Measurements from ENCODE around the gene PITPNM3. TPM values are rescaled to one million over a fixed set of nuclear protein-coding genes. Genes with fewer than 3 reads are reported as not detected.

The PITPNM3 gene
- polyA plus RNA-seq, 1 donor from 2014 or later: 3.0 TPM

DNA sequence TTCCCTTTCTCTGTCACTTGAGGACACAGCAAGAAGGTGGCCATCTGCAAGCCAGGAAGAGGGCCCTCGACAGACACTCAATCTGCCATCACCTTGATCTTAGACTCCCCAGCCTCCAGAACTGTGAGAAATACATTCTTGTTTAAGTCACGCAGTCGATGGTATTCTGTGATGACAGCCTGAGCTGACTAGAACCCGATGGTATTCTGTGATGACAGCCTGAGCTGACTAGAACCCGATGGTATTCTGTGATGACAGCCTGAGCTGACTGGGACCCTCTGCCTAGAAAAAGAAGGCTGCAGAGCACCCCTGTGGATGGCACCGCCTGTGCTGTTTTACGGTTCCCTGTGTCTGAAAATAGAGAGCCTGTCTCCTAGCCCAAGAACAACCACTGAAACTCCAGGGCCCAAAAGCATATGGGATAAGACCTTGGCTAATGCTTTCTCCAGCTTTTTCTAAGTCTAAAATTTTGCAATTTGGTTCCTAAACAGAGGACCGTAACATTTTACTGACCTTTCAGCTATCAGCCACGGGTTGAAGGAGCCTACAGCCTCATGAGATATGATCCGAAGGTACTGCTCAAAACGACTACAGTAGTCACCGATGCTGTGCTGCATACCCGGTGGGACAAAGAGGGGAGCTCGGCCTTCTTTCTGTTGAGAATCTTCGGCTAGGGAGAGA, 33.1 kb upstream of the PITPNM3 start:
- H3K79me2 ChIP-seq (replicated peaks; ENCODE audit: insufficient read depth, low read length): no peaks in the 10 kb centered on the region
- no peak overlapping the region for H3K4me3 ChIP-seq (ENCODE audit: low read length)
- no peaks in the 10 kb centered on the region for H3K27me3 ChIP-seq (ENCODE audit: insufficient read depth, low read depth, low read length)
- no peak for TF ChIP-seq EZH2 (IDR thresholded peaks at IDR 0.05; ENCODE audit: borderline replicate concordance, insufficient read depth, low read length, poor library complexity, severe bottlenecking)
- TF ChIP-seq, protein P1, sequence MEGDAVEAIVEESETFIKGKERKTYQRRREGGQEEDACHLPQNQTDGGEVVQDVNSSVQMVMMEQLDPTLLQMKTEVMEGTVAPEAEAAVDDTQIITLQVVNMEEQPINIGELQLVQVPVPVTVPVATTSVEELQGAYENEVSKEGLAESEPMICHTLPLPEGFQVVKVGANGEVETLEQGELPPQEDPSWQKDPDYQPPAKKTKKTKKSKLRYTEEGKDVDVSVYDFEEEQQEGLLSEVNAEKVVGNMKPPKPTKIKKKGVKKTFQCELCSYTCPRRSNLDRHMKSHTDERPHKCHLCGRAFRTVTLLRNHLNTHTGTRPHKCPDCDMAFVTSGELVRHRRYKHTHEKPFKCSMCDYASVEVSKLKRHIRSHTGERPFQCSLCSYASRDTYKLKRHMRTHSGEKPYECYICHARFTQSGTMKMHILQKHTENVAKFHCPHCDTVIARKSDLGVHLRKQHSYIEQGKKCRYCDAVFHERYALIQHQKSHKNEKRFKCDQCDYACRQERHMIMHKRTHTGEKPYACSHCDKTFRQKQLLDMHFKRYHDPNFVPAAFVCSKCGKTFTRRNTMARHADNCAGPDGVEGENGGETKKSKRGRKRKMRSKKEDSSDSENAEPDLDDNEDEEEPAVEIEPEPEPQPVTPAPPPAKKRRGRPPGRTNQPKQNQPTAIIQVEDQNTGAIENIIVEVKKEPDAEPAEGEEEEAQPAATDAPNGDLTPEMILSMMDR (IDR thresholded peaks at IDR 0.05; ENCODE audit: poor library complexity, severe bottlenecking): no peak
- TF ChIP-seq RAD21 (conservative IDR thresholded peaks at IDR 0.05): no peak
- TF ChIP-seq TAF1 (IDR thresholded peaks at IDR 0.05; ENCODE audit: low read depth): no peak
- TF ChIP-seq, protein P2, sequence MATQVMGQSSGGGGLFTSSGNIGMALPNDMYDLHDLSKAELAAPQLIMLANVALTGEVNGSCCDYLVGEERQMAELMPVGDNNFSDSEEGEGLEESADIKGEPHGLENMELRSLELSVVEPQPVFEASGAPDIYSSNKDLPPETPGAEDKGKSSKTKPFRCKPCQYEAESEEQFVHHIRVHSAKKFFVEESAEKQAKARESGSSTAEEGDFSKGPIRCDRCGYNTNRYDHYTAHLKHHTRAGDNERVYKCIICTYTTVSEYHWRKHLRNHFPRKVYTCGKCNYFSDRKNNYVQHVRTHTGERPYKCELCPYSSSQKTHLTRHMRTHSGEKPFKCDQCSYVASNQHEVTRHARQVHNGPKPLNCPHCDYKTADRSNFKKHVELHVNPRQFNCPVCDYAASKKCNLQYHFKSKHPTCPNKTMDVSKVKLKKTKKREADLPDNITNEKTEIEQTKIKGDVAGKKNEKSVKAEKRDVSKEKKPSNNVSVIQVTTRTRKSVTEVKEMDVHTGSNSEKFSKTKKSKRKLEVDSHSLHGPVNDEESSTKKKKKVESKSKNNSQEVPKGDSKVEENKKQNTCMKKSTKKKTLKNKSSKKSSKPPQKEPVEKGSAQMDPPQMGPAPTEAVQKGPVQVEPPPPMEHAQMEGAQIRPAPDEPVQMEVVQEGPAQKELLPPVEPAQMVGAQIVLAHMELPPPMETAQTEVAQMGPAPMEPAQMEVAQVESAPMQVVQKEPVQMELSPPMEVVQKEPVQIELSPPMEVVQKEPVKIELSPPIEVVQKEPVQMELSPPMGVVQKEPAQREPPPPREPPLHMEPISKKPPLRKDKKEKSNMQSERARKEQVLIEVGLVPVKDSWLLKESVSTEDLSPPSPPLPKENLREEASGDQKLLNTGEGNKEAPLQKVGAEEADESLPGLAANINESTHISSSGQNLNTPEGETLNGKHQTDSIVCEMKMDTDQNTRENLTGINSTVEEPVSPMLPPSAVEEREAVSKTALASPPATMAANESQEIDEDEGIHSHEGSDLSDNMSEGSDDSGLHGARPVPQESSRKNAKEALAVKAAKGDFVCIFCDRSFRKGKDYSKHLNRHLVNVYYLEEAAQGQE (IDR thresholded peaks at IDR 0.05; ENCODE audit: borderline replicate concordance): no peak
- no peak for TF ChIP-seq EP300 (conservative IDR thresholded peaks at IDR 0.05; ENCODE audit: poor library complexity, severe bottlenecking)
- no peak for TF ChIP-seq SMC3 (conservative IDR thresholded peaks at IDR 0.05; ENCODE audit: poor library complexity)
- no peak for TF ChIP-seq MXI1 (conservative IDR thresholded peaks at IDR 0.05; ENCODE audit: poor library complexity, severe bottlenecking)
- TF ChIP-seq POLR2AphosphoS5 (IDR thresholded peaks at IDR 0.05): no peak
- H3K9me2 ChIP-seq (ENCODE audit: insufficient read depth, low read length): no peaks in the 10 kb centered on the region
- H3K9ac ChIP-seq (ENCODE audit: low read length): no peak overlapping the region
- peaks cover 22% of the 10 kb centered on the region for H3K36me3 ChIP-seq (ENCODE audit: insufficient read depth, low read length)
- H3K9me3 ChIP-seq (ENCODE audit: low read length): peaks cover 5% of the 10 kb centered on the region
- H3K27ac ChIP-seq (ENCODE audit: low read length): no peak overlapping the region
- no peaks in the 10 kb centered on the region for H4K20me1 ChIP-seq (ENCODE audit: insufficient read depth)
- no peaks in the 10 kb centered on the region for H3F3A ChIP-seq (ENCODE audit: insufficient read depth, low read length, poor library complexity, severe bottlenecking)
- no peak overlapping the region for H3K4me2 ChIP-seq (ENCODE audit: low read length)
- H2AFZ ChIP-seq (ENCODE audit: low read depth, low read length): no peak overlapping the region

DNA sequence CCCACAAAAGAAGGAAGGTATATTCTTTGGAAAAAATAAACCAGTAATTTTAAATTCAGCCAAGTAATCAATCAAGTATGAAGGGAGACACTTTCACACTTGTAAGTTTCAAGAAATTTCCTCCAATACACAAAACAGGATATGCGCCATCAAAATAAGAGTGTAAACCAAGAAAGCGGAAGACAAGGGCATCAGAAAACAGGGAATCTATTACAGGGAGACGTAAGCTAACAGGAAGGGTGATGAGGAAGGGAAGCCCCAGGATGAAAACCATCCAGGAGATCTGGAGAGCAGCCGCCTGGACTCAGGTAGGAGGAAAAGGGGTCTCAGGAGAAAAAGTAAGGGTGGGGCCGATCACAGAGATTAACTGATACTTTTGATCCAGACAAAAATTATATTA, 31.8 kb upstream of the PITPNM3 start:
- H3K9me2 ChIP-seq (ENCODE audit: insufficient read depth, low read length): no peaks in the 10 kb centered on the region
- H2AFZ ChIP-seq (ENCODE audit: low read depth, low read length): no peak overlapping the region
- H3K9ac ChIP-seq (ENCODE audit: low read length): no peak overlapping the region
- no peak overlapping the region for H3K4me3 ChIP-seq (ENCODE audit: low read length)
- H3K79me2 ChIP-seq (replicated peaks; ENCODE audit: insufficient read depth, low read length): no peaks in the 10 kb centered on the region
- TF ChIP-seq RAD21 (conservative IDR thresholded peaks at IDR 0.05) (no peak), TAF1 (IDR thresholded peaks at IDR 0.05; ENCODE audit: low read depth) (no peak), POLR2AphosphoS5 (IDR thresholded peaks at IDR 0.05) (no peak), SMC3 (conservative IDR thresholded peaks at IDR 0.05; ENCODE audit: poor library complexity) (no peak), EZH2 (IDR thresholded peaks at IDR 0.05; ENCODE audit: borderline replicate concordance, insufficient read depth, low read length, poor library complexity, severe bottlenecking) (no peak), MXI1 (conservative IDR thresholded peaks at IDR 0.05; ENCODE audit: poor library complexity, severe bottlenecking) (no peak), EP300 (conservative IDR thresholded peaks at IDR 0.05; ENCODE audit: poor library complexity, severe bottlenecking) (no peak)
- TF ChIP-seq, protein P1 (IDR thresholded peaks at IDR 0.05; ENCODE audit: poor library complexity, severe bottlenecking): no peak
- no peaks in the 10 kb centered on the region for H4K20me1 ChIP-seq (ENCODE audit: insufficient read depth)
- peaks cover 29% of the 10 kb centered on the region for H3K36me3 ChIP-seq (ENCODE audit: insufficient read depth, low read length)
- no peak overlapping the region for H3K27ac ChIP-seq (ENCODE audit: low read length)
- H3K9me3 ChIP-seq (ENCODE audit: low read length): peaks cover 5% of the 10 kb centered on the region
- no peaks in the 10 kb centered on the region for H3F3A ChIP-seq (ENCODE audit: insufficient read depth, low read length, poor library complexity, severe bottlenecking)
- H3K4me2 ChIP-seq (ENCODE audit: low read length): no peak overlapping the region
- H3K27me3 ChIP-seq (ENCODE audit: insufficient read depth, low read depth, low read length): no peaks in the 10 kb centered on the region
